Fibroblast of the aortic adventitia (primary cell): ENCODE data around the gene RAX2. TPM values are rescaled to one million over a fixed set of nuclear protein-coding genes. Genes with fewer than 3 reads are reported as not detected.

ENCODE experiments used
- DNase-seq: peaks from one replicate; pipeline ENCODE4 v3.0.0-alpha.2; 2010; ENCODE audit warnings: low read depth
- H3K4me3 ChIP-seq: 2 replicates; pipeline ENCODE4 v1.5.1; 2011; ENCODE audit warnings: low read depth, mild to moderate bottlenecking, control low read depth, low read length, moderate library complexity
- CTCF ChIP-seq: IDR thresholded peaks from 2 replicates; pipeline ENCODE4 v1.5.1; 2011; ENCODE audit warnings: mild to moderate bottlenecking, low read length, control low read depth, inconsistent platforms; ENCODE audit not compliant: insufficient read depth
- small RNA-seq: library from RNA; depleted of rRNA; stranded (forward); fragments of <200 nt; gene quantifications from one replicate; pipeline ENCODE3, GENCODE V24; 2012
- total RNA-seq: library from RNA; depleted of rRNA; stranded (reverse); fragments of >200 nt; gene quantifications from 2 replicates; pipeline ENCODE4 v1.2.3, GENCODE V29; 2012; ENCODE audit warnings: low replicate concordance

RAX2 gene
- total RNA-seq, 1 donor, result not detected

GRCh38 chr19:3721887-3722442, 50.1 kb downstream of the RAX2 start:
- no peak for DNase-seq
- no peak overlapping the region for H3K4me3 ChIP-seq
- no peak for TF ChIP-seq CTCF

GRCh38 chr19:3721131-3721886, 50.7 kb downstream of the RAX2 start:
- H3K4me3 ChIP-seq, result no peak overlapping the region
- no peak for TF ChIP-seq CTCF
- peak; percentile 73 for DNase-seq

GRCh38 chr19:3720349-3720917, 51.6 kb downstream of the RAX2 start:
- DNase-seq, result no peak
- no peak for TF ChIP-seq CTCF
- no peak overlapping the region for H3K4me3 ChIP-seq

- no peak for TF ChIP-seq CTCF
- no peak for DNase-seq
These were observed 52.2 kb downstream of the RAX2 start for GRCh38 chr19:3719868-3720267.

More at GRCh38 chr19:3719868-3720267, 52.2 kb downstream of the RAX2 start:
- H3K4me3 ChIP-seq, result no peak overlapping the region

Small RNA genes within 50 kb of the gene (small RNA-seq; reads per million reads assigned to genes)
- gene AC005777.1, result not detected

Other genes starting within 250 kb of the RAX2 start
- gene TEKTIP1, start 233.1 kb downstream of the RAX2 start, total RNA-seq, result not detected in 2 replicates
- 51.7 and 52.6 TPM in 2 replicates for gene MFSD12, start 214.6 kb downstream of the RAX2 start, total RNA-seq
- 56.6 and 219 TPM in 2 replicates for gene HMG20B, start 199.3 kb downstream of the RAX2 start, total RNA-seq
- gene GIPC3, start 186.8 kb downstream of the RAX2 start, total RNA-seq, result under 0.01 and 0.33 TPM in 2 replicates
- gene TBXA2R, start 165.4 kb downstream of the RAX2 start, total RNA-seq, result 0.49 and 5.0 TPM in 2 replicates
- 15.7 and 21.3 TPM in 2 replicates for gene CACTIN, start 145.4 kb downstream of the RAX2 start, total RNA-seq
- 12.8 and 32.2 TPM in 2 replicates for gene PIP5K1C, start 71.8 kb downstream of the RAX2 start, total RNA-seq
- gene TJP3, start 63.8 kb downstream of the RAX2 start, total RNA-seq, result not detected in 2 replicates
- 15.5 and 39.5 TPM in 2 replicates for gene APBA3, start 10.5 kb downstream of the RAX2 start, total RNA-seq
- gene MRPL54, start 9.5 kb downstream of the RAX2 start, total RNA-seq, result 38.8 and 60.5 TPM in 2 replicates
- gene MATK, start 14.2 kb upstream of the RAX2 start, total RNA-seq, result not detected in 2 replicates
- gene ZFR2, start 96.8 kb upstream of the RAX2 start, total RNA-seq, result not detected in 2 replicates
- not detected in 2 replicates for gene ATCAY, start 108.5 kb upstream of the RAX2 start, total RNA-seq
- not detected in 2 replicates for gene NMRK2, start 160.8 kb upstream of the RAX2 start, total RNA-seq
- 64.7 and 82.8 TPM in 2 replicates for gene DAPK3, start 198.9 kb upstream of the RAX2 start, total RNA-seq
- 1,127 and 1,964 TPM in 2 replicates for gene EEF2, start 213.2 kb upstream of the RAX2 start, total RNA-seq
- gene PIAS4, start 235.5 kb upstream of the RAX2 start, total RNA-seq, result 21.5 and 23.8 TPM in 2 replicates